ENCODE measurements around the gene GFAP.

DNA sequence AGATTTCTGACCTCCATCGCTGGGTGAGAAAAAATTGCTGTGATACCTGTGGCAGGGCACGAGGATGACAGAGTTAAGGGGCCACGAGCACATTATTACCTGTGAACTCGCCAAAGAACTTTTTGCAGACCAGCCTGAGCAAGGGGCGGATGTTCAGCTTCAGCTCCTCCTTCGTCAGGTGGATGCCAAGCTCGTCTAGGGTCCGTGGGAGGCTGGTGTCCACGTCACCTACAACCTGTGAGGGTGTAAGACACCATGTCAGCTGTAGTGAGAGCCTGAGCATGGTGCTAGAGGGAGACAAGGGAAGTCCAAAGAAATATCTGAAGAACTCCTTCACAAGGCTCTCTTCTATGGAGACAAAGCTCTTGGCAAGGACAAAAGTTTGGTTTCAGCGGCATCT lies 50.5 kb downstream of the GFAP start:
- TF ChIP-seq TAF1 (IDR thresholded peaks at IDR 0.05; ENCODE audit: borderline replicate concordance, low read depth, low read length) (no peak), POLR2A (IDR thresholded peaks at IDR 0.05; ENCODE audit: low read depth, low read length) (no peak)
